PFSK-1 (cell line): Measurements from ENCODE around the gene ARSG. TPM values are rescaled to one million over a fixed set of nuclear protein-coding genes. Genes with fewer than 3 reads are reported as not detected.

Experiments used
- FOXP2 ChIP-seq: optimal IDR thresholded peaks from 2 replicates; pipeline ENCODE3; 2011; ENCODE audit warnings: borderline replicate concordance, control low read depth, inconsistent platforms; ENCODE audit not compliant: insufficient read depth; ENCODE audit errors: extremely low read length, extremely low read depth
- POLR2AphosphoS5 ChIP-seq: IDR thresholded peaks from 2 replicates; pipeline ENCODE4 v1.6.1; 2012; ENCODE audit warnings: low read depth, mild to moderate bottlenecking, control low read depth, low read length, moderate library complexity
- SIN3A ChIP-seq: IDR thresholded peaks from 2 replicates; pipeline ENCODE4 v1.6.1; 2012; ENCODE audit warnings: mild to moderate bottlenecking, low read length, moderate library complexity, borderline replicate concordance; ENCODE audit not compliant: insufficient read depth
- TAF1 ChIP-seq: IDR thresholded peaks from 2 replicates; pipeline ENCODE4 v1.6.1; 2012; ENCODE audit warnings: low read length, control low read depth, borderline replicate concordance; ENCODE audit not compliant: insufficient read depth
- polyA plus RNA-seq: library from polyadenylated mRNA; unstranded; fragments of >200 nt; gene quantifications from one replicate; pipeline ENCODE4 v1.2.1, GENCODE V29; 2012; ENCODE audit warnings: low read depth, missing spikeins; ENCODE audit not compliant: insufficient read length
- TF ChIP-seq, protein P1 (sequence below), 2 experiments: IDR thresholded peaks; 2 replicates each; pipeline versions ENCODE4 v1.6.1 to v1.8.0; 2011 to 2012; ENCODE audit warnings: low read depth in 2 of 2, low read length in 2 of 2, control low read depth in 1 of 2, inconsistent platforms in 1 of 2, mild to moderate bottlenecking in 1 of 2, moderate library complexity in 1 of 2; ENCODE audit not compliant: insufficient read depth in 1 of 2

ARSG gene
- 2.1 TPM for polyA plus RNA-seq

DNA sequence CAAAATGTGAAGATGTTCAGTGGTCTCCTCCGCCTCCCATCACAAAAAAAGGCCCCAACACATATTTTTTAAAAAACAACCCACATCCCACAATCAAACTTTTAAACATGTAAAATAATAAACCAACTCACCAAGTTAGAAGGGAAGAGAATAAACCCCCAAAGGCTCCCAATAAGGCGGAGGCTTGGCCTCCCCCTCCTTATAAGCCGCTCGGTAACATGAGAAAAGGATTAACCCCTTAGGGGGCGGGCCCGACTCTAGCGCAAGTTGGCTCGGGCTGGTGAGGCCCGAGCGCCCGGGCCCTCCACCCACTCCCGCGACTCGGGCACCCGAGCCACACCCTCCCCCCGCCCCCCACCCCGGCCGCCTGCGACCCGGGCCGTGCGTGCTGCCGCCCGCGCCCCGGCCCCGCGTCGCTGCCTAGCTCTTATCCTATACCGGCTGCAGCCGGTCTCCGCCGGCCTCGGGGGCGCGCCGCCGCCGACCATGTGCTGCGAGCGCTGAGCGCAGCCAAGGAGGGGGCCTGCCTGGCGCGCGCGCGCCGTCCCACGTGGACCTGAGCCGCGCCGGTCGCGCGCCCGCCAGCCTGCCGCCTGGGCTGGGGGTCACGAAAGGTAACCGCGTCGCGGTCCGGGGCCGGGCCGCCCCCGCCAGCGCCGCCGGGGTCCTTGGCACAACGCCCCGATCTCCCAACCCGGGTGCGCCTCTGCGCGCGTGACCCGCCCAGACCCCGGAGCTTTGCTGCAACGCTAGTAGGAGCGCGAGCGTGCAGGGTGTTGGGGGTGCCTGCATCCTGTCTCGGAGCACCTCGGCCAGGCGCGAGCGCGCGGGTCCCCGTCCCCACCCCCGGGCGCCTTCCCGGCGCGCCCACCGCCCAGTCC, at the start of gene ARSG, which contains the start of gene SLC16A6:
Gene ARSG, plus strand, starts transcription at position 541 of the 881 bp plus-strand sequence. CDS start 15,999 bp downstream, outside the sequence.
Gene SLC16A6, minus strand, starts transcription at position 173 of the 881 bp plus-strand sequence. CDS start 12,807 bp downstream, outside the sequence.
- TF ChIP-seq POLR2AphosphoS5, result no peak
- TF ChIP-seq TAF1, result 0 out of 2 replicates have a peak, but pooled peaks have one; percentile 35
- no peak for TF ChIP-seq FOXP2

GRCh38 chr17:68246271-68247028, 44.8 kb upstream of the ARSG start:
- TF ChIP-seq SIN3A, result no peak
- TF ChIP-seq, protein P1, sequence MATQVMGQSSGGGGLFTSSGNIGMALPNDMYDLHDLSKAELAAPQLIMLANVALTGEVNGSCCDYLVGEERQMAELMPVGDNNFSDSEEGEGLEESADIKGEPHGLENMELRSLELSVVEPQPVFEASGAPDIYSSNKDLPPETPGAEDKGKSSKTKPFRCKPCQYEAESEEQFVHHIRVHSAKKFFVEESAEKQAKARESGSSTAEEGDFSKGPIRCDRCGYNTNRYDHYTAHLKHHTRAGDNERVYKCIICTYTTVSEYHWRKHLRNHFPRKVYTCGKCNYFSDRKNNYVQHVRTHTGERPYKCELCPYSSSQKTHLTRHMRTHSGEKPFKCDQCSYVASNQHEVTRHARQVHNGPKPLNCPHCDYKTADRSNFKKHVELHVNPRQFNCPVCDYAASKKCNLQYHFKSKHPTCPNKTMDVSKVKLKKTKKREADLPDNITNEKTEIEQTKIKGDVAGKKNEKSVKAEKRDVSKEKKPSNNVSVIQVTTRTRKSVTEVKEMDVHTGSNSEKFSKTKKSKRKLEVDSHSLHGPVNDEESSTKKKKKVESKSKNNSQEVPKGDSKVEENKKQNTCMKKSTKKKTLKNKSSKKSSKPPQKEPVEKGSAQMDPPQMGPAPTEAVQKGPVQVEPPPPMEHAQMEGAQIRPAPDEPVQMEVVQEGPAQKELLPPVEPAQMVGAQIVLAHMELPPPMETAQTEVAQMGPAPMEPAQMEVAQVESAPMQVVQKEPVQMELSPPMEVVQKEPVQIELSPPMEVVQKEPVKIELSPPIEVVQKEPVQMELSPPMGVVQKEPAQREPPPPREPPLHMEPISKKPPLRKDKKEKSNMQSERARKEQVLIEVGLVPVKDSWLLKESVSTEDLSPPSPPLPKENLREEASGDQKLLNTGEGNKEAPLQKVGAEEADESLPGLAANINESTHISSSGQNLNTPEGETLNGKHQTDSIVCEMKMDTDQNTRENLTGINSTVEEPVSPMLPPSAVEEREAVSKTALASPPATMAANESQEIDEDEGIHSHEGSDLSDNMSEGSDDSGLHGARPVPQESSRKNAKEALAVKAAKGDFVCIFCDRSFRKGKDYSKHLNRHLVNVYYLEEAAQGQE (IDR thresholded peaks at IDR 0.05; ENCODE audit: insufficient read depth in 1 of 2, low read depth in 2 of 2, low read length in 2 of 2), result no peak
- no peak for TF ChIP-seq TAF1
- TF ChIP-seq POLR2AphosphoS5, result no peak
- TF ChIP-seq FOXP2, result no peak

- TF ChIP-seq SIN3A (no peak), POLR2AphosphoS5 (peak; percentile 94), FOXP2 (peak; percentile 96), TAF1 (peak; percentile 73; the same call in 1 of the 2 replicates)
- TF ChIP-seq, protein P1 (IDR thresholded peaks at IDR 0.05; ENCODE audit: insufficient read depth in 1 of 2, low read depth in 2 of 2, low read length in 2 of 2), result peak; percentile 8 to 53; a peak in 1 of 4 replicates
Measured at GRCh38 chr17:68247445-68248198, 43.7 kb upstream of the ARSG start, which contains the start of gene AMZ2. Gene AMZ2 (plus strand): TSS chr17:68248043. CDS start chr17:68250188, 2,145 bp downstream.

- TF ChIP-seq SIN3A, result no peak
- TF ChIP-seq FOXP2, result no peak
- TF ChIP-seq POLR2AphosphoS5, result no peak
- no peak for TF ChIP-seq TAF1
- TF ChIP-seq, protein P1 (IDR thresholded peaks at IDR 0.05; ENCODE audit: insufficient read depth in 1 of 2, low read depth in 2 of 2, low read length in 2 of 2), result no peak
Measured at GRCh38 chr17:68248199-68248825, 43.0 kb upstream of the ARSG start.
